Measurements from ENCODE around the gene AANAT.

AANAT gene

DNA sequence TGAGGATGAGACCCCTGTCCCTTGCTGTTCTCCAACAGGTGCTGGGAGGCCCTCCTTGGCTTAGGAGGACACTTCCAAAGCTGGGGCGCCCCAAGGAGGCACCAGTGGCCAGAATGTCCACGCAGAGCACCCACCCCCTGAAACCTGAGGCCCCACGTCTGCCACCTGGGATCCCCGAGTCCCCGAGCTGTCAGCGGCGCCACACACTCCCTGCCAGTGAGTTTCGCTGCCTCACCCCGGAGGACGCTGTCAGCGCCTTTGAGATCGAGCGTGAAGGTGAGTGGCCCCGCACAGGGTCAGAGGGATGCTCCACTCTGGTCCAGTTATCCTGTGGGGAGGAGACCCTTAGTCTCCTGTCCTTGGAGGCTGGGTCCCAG is 1.2 kb downstream of the AANAT start:
- DNase-seq (ENCODE audit: low read depth) = no peak

DNA sequence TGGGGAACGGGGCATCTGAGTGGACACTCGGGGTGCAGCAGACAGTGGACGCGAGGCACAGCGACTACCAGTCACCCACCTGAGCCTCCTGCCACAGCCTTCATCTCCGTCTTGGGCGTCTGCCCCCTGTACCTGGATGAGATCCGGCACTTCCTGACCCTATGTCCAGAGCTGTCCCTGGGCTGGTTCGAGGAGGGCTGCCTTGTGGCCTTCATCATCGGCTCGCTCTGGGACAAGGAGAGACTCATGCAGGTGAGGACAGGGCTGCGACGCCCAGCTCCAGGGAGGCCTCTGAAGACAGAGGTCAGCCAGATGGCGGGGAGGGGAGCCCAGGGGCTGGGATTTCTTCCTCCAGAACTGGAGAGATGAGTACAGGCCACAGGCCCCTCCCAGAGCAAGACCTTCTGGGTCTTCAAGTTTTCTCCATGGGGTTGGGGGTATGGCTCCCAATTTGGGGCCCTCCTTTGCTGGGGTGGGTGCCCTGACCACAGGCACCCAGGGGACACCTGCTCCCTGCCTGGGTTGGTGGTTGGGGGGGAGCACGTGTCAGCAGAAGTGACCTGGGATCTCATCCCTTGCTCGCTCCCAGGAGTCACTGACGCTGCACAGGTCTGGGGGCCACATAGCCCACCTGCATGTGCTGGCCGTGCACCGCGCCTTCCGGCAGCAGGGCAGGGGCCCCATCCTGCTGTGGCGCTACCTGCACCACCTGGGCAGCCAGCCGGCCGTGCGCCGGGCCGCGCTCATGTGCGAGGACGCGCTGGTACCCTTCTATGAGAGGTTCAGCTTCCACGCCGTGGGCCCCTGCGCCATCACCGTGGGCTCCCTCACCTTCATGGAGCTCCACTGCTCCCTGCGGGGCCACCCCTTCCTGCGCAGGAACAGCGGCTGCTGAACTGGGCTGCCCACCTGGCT is 1.9 kb downstream of the AANAT start:
- no peak for DNase-seq (ENCODE audit: low read depth)

DNA sequence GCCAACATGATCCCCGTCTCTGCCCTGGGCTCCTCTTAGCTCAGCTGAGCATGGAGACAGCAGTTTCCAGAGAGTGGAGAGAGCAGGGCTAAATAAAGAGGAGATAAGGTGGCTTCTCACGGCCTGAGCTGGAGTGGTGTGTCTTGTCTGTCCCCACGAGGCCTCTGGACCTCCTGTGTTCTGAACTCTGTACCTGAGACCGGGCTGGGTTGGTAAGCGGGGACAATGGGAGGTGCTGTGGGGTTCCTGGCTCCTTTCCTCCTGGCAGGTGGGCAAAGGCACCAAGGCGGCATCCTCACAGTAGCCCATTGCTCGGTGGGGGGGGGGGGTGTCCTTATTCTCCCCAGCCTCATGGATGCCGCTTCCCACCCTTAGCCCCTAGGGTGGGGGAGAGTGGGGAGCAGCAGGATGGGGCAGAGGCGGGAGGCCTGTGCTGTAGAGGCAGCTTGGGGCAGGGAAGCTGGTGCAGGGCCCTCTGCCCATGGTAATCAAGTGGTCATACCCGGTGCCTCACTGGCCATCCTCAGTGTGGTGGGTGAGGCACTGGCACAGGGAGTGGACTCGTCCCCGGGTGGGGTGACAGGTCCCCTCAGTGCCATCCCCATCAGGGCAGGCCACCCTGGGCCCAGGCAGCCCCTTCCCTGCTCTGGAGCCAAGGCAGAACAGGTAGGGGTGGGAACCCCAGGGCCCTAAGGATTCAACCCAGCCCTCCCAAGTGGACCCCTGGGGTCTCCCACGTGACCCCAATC is 2.8 kb downstream of the AANAT start:
- DNase-seq (ENCODE audit: low read depth) = no peak

DNA sequence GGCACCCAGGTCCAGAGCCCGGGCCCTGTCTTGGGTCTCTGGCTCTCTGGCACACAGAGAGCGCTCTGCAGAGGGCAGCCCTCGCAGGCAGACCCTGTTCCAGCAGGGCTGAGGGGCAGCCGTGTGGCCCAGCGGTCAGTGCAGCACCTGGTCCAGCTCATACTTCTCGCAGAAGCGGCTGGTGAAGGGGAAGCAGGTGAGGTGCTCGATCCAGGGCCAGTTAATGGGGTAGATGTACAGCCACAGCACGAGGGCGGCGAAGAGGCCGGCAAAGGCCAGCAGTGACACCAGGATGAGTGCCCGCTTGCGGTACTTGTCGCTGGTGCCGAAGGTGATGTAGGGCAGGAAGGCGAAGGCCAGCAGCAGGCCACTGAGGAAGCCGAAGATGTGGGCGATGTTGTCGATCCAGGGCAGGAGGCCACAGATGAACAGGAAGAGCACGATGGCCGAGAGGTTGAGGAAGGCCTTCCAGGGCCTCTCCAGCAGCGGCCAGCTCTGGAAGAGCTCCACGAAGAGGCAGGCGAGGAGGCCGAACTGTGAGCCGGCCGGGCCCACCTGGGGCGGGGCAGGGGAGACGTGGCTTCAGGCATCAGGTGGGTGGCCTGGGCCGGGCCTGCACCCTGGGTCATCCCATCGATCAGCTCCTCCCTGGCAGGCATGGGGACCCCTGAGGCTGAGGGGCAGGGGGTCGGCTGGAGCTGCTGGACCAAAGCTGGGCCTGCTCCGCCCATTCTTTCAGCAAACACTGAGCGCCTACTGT is 4.3 kb downstream of the AANAT start:
- DNase-seq (ENCODE audit: low read depth) = no peak

DNA sequence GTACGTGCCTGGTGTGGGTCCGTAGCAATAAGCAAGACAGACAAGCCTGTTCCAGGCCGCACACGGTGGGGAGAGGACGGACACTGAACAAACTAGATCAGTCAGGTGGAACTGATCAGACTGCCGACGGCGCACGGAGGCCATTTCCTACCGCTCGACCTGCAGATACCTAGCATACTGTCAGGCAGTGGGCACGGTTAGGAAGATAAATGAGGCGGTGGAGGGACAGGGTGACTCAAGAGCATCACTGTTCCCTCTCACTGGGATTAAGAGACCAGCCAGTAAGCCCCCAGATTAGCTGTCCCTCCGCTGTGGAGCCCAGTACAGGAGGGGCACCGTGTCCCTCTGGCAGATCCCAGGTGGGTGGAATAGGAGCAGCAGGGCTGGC is 4.8 kb downstream of the AANAT start:
- no peak for DNase-seq (ENCODE audit: low read depth)

DNA sequence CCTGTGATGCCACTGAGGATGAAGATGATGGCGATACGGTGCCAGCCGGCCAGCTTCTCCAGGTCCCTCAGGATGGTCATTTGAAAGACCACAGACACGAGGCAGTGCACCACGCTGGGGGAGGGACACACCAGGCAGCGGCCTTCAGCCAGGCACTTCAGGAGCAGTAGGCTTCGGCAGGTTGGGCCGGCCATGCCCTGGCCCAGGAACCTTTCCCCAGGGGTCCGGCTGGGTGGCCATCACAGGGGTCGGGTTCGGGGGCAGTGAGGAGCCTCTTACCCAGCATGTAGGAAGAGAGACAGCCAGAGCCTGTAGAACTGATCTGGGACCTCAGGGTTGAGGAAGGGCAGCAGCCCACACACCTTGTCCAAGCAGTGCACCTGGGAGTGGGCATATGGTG is 5.3 kb downstream of the AANAT start:
- no peak for DNase-seq (ENCODE audit: low read depth)

DNA sequence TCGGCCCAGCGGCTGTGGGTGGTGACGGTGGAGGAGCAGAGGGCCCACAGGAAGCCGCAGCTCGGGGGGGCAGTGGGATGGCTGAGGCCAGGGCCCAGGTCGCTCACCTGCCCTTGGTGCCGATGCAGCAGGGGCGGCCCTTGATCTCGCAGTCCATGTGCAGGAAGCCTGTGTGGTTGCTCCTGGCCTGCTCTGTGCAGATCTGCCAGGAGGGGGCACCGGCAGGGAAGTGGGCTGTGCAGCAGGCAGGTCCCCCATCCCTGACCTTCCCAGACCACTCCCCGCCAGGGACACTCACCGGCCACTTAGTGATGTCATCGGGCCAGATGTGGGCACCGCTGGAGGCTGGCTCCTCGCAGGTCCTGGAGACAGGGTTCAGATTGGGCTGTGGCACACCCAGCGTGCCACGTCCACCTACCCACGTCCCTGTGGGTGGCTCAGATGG is 6.2 kb downstream of the AANAT start:
- no peak for DNase-seq (ENCODE audit: low read depth)

DNA sequence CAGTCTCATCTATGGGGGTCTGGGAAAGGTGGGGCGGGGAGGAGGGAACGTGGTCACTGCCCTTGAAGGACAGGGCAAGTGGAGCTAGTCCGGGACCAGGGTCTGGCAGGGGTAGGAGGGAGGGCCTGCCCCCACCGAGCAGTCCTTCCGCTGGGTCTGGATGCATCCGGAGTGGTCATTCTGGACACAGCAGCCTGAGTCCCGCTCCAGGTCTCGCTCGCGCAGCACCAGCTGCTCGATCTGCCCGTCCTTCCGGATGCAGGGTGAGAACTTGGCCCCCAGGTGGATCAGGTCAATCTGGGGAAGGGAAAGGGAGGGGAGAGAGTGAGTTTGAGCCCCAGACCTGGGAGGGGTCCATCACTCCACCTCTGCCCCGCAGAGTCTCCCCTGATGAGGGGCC is 6.8 kb downstream of the AANAT start:
- DNase-seq (ENCODE audit: low read depth) = no peak

DNA sequence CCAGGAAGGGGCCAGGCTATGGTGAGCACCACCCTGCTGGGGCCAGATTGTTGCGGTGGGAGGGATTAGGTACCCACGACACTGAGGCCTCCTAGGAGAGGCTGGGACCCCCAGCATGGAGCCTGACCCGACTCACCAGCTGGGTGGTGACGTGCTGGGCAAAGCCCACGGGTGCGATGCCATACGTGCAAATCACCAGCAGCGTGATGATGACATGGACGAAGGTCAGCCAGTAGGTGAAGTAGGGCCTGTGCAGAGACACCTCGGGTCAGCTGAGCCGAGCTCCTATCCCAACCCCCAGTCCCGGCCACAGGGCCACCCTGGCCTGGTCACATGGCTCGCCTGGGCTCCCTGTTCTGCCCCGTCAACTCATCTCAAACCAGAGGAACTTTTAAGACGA is 7.5 kb downstream of the AANAT start:
- no peak for DNase-seq (ENCODE audit: low read depth)

DNA sequence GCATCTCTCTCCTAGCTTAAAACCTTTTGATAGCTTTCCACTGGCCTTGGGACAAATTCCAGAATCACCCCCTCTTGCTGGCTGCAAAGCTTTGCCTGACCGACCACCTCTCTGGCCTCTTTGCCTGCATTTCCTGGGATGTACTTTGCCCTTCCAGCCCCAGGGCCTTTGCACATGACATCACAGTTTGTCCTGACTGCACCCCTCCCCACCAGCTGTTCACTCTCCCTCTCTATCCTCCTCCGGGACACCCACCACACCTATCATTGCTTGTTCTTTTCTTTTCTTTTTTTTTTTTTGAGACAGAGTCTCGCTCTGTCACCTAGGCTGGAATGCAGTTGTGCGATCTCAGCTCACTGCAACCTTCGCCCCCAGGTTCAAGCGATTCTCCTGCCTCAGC is 7.9 kb downstream of the AANAT start:
- no peak for DNase-seq (ENCODE audit: low read depth)

DNA sequence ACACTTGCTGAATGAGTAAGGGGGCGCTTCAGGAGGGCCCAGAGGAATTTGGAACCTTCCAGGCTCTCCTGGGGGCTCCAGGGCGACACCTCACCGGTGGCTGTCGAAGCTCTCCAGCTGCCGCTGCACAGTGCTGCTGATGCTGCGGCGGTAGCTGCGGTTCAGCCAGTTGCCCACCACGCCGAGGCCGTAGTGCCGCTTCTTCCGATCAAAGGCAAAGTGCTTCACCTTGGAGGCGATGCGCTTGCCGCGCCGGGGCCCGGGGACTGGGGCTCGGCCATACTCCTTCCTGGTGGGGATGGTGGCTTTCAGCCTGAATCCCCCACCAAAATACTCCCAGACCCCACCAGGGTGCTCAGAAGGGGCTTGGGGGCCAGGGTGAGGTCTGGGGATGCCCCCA is 9.3 kb downstream of the AANAT start:
- no peak for DNase-seq (ENCODE audit: low read depth)

DNA sequence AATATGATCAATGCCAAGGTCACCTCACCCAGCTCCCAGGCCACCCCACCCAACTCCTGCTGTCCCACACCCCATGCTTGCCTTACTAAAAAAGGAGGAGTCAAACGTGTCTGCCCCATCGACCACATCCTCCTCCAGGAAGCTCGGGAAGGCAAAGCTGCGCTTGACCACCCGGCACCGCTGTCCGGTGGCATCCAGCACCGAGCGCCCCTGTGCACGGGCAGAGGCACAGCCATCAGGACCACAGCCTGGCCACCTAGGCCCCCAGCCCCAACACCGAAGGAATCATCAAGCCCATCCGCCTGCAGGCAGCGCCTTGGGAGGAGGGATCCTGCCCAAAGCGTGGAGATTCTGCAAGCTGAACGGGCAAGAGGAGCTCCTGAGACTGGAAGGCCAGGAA is 10.2 kb downstream of the AANAT start:
- no peak for DNase-seq (ENCODE audit: low read depth)

DNA sequence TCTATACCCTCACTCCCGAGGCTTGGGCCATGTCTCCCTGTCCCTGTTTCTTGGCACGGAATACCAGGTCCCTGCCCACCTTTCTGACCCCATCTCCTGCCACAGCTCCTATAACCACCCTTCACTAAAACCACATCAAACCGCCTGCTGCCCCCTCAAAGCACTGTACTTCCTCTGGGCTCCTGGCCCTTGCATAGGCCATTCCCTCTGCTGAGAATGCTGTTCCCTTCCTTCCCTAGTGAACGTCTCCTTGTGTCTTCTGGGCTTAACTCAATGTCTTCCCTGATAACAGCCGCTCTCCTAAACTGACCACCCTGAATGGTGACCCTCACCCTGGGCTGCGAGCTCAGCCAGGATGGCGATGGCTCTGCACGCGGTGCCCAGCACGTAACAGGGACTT is 10.7 kb downstream of the AANAT start:
- DNase-seq (ENCODE audit: low read depth) = no peak

DNA sequence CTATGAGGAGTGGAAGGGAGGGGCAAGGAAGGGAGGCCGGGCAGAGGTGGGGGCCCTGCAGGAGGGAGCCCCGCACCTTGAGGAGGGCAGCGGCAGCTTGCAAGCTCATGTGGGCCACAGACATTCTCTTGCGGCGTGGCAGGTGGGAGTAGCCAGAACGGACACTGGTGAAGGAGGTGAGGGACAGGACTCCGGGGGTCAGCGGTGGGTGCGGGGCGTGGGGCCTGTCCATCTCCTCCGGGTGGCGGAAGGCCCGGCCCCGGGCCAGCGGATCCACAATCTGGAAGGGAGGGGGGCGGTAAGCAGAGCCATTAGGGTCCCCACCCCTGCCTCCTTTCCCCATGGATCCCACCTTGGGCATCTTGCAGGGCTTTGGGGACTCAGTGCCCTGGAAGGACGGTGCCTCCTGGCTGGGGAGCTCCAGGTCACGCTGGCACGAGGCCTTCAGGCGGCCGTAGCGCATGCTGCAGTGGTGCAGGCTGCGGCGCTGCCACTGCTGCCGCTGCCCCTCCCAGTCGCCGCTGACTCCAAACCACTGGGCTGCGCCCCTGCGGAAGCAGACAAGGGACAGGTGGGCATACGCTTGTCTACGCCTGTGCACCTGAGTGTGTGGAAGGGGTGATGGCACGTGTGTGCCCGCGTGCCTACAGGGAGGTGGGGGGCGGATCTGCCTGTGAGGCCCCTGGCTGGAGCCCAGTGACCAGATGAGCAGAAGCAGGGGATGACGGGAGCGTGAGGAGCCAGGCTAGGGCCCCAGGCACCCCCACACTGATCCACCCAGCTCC is 11.5 kb downstream of the AANAT start:
- no peak for DNase-seq (ENCODE audit: low read depth)

DNA sequence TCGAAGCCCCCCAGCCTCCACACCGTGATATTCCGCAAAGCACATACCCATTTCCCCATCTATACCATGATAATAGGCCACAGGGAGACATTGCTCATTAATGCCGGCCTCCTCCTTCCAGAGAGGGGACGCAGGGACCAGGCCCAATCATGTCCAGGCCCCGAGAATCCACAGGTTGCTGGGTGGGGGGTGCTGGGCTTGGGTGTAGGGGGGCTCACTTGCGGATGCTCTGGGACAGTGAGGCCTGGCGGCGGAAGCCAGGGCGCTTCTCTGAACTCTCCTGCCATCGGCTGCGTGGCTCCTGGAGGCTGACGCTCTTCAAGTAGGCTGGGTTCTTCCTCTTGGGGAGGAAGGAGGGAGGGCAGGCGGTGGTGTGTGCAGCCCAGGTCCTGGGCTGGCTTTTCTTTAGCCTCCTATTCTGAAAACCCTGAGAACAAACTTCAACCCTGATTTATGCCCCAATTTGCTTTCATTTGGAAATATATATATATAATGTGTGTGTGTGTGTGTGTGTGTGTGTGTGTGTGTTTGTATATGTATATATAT is 12.2 kb downstream of the AANAT start:
- no peak for DNase-seq (ENCODE audit: low read depth)

DNA sequence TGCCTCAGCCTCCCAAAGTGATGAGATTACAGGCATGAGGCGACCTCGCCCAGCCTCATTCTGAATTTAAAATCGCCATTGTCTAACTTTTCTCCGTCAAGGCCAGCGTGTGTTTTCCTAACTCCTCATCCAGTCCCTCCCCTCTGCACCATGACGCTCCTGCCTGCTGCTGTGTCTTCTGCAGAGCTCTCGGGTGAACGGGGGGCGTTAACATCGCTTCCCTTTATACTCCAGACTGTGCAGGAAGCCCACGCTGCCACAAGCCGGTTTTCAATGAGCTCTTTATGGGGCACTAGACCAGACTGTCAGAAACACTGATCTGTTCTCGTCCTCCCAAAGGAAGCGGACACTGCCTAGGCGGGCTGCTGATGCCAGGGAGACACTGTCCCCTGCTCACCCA is 13.2 kb downstream of the AANAT start:
- no peak for DNase-seq (ENCODE audit: low read depth)

DNA sequence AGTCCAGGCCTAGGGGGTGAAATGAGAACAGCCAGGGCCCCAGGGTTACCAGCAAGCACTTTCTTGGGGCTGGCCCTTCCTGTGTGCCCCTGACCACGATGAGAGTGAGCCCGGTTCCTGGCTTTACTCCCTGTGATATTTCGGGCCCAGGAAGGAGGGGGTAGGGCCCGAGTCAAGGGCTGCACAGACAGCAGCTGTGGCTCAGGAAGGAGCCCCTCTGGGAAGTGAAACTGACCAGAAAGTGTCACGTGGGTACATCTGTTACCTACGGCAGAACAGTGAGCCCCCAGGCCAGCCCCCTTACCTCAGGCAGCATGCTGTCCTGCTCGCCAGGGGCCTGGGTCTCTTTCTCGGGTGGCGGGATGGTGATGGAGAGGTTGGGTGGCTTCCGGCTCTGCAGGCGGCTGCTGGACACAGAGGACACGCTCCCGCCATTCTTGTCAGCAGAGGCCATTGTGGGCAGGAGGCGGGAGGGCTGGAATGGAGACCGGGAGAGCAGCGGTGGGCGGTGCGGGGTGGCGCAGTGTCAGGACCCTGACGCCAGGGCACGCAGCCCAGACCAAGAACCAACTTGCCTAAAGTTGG is 13.8 kb downstream of the AANAT start:
- DNase-seq (ENCODE audit: low read depth) = no peak

DNA sequence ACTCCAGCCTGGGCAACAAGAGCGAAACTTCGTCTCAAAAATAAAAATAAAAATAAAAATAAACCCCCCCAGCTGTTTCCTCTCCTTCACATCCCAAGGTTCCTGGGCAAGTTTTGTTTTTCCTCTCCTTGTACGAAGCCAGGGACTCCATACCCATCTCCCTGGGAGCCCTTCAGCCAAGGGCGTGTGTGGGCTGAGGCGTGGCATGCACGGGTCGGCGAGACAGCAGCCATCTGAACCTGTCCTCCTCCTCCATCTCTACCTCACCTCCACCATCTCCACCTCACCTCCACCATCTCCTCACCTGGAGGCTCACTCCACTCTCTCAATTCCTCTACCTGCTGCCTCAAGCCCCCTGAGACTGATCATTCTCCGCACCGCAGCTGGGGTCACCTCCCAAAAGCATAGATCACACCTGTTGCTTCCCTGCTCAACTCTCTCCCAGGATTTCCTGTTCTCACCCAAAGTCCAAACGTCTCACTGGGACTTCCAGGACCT is 16.9 kb downstream of the AANAT start:
- DNase-seq (ENCODE audit: low read depth) = no peak

DNA sequence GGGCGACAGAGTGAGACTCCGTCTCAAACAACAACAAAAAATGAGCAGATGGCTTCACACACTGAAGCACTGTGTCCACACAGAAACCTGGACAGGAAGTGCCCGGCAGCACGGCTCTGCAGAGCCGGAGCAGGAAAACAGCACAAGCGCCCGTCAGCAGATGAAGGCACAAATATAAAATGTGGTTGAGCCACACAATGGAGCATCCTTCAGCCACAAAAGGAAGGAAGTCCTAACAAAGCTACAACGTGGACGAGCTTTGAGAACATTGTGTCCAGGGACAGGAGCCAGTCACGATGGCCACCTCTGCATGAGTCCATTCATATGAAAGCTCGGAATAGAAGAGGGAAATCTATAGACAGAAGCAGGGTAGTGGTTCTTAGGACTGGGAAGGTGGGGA is 18.2 kb downstream of the AANAT start:
- DNase-seq (ENCODE audit: low read depth) = no peak

DNA sequence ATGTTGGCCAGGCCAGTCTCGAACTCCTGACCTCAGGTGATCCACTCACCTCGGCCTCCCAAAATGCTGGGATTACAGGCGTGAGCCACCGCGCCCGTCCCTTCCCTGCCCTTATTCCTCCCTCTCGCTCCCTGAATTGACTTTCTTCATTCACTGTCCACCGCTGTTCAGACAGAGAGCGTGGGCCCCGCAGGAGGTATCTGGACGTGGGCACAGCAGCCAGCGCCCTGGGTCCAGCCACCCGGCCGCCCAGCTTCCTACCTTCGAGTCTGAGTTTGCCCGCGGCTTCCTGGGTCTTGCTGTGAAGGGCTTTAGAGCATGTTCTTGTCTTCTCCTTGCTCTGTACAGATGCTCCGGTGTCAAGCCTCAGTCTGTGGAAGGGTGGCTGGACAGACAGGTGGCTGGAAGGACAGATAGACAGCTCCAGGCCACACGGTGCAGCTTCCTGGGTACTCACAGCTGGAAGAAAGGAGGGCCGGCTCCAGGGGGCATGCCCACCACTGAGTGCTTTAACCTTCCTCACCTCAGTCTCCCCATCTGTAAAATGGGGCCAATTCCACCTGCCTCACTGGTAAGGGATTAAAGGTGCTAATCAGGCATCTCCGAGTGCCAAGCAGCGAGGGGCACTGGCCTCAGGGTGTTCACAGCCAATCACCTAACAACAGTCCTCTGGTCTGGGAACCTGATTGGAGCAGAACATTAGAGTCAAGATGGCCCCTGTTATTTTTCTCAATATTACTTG is 20.2 kb downstream of the AANAT start:
- DNase-seq (ENCODE audit: low read depth) = no peak
